RWPE1 (cell line): ENCODE results near the gene C5.
A peak's percentile ranks its signal among the peaks of the same experiment; 100 is the strongest.

ENCODE experiments used
- CTCF ChIA-PET: fragments of 350-600 bp; sonication (Branson Sonifier 250); formaldehyde crosslinking; extraction: SDS; loops from one replicate; lab custom pipeline; 2021; lab: Yijun Ruan, JAX
- POLR2A ChIA-PET: fragments of 400-600 bp; formaldehyde crosslinking; extraction: SDS; loops from one replicate; lab custom pipeline; 2020; ENCODE audit warnings: antibody characterized with exemption; ENCODE audit not compliant: low non-redundant PET; lab: Yijun Ruan, JAX
- DNase-seq: peaks from one replicate; pipeline ENCODE4 v3.0.0; 2012; ENCODE audit warnings: low spot score
- H3K27ac ChIP-seq: fragments of 450-650 bp; 2 replicates; pipeline ENCODE4 v1.5.1; 2017
- TF ChIP-seq, protein P1 (sequence below): fragments of 450-650 bp; conservative IDR thresholded peaks from 2 replicates; pipeline ENCODE4 v1.5.1; 2017; ENCODE audit warnings: low read depth, mild to moderate bottlenecking

Gene C5

DNA sequence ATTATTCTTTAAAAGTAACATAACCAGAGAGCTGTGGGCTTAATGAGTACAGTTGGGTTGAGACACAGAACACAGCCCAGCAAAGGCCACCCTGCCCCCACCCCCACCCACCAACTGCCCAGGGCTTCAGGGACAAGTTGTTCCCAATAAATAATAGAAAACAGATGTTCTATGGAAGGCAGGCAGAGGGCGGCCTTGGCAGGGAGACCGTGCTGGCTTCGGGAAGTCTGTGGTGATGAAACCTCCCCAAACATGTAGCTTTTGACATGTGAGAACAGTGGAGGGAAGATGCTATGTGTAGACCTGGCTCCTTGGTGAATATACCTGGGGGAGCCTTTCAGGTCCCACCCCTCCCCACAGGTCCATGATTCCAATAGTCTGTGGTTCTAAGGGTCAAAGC lies 133.5 kb downstream of the C5 start:
- DNase-seq = no peak
- CTCF ChIA-PET = interaction anchor here (0.6 to 1.1 kb wide), 3 partner anchors 9 to 100 kb away, joined by 3 read pairs; no protein-coding TSS in a partner anchor
- TF ChIP-seq, protein P1, sequence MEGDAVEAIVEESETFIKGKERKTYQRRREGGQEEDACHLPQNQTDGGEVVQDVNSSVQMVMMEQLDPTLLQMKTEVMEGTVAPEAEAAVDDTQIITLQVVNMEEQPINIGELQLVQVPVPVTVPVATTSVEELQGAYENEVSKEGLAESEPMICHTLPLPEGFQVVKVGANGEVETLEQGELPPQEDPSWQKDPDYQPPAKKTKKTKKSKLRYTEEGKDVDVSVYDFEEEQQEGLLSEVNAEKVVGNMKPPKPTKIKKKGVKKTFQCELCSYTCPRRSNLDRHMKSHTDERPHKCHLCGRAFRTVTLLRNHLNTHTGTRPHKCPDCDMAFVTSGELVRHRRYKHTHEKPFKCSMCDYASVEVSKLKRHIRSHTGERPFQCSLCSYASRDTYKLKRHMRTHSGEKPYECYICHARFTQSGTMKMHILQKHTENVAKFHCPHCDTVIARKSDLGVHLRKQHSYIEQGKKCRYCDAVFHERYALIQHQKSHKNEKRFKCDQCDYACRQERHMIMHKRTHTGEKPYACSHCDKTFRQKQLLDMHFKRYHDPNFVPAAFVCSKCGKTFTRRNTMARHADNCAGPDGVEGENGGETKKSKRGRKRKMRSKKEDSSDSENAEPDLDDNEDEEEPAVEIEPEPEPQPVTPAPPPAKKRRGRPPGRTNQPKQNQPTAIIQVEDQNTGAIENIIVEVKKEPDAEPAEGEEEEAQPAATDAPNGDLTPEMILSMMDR = no peak; the same call in 1 of the 2 replicates
- no peak overlapping the region for H3K27ac ChIP-seq
- POLR2A ChIA-PET = no interaction called here

DNA sequence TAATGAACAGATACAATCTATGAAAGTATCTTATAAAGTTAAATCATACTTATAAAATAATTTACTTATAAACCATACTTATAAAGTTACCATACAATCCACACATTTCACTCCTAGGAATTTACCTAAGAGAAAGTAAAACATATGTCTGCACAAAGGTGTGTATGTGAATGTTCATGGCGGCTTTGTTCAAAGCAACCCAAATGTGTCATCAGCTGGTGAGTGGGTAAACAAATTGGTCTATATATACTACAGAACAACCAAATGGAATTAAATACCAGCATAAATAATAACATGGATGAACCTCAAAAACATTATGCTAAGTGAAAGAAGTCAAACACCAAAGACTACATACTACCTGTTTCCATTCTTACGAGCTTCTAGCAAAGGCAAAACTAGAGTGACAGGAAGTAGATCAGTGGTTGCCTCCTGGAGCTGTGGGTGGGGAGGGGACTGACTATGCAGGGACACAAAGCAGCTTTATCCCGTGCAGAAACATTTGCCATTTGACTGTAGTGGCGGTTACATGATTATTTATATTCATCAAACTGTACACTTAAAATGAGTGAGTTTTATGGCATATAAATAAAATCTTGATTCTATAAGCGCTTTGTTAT lies 134.1 kb downstream of the C5 start:
- no peak for DNase-seq
- no peak overlapping the region for H3K27ac ChIP-seq
- POLR2A ChIA-PET = no interaction called here
- CTCF ChIA-PET = no interaction called here
- TF ChIP-seq, protein P1 = no peak

DNA sequence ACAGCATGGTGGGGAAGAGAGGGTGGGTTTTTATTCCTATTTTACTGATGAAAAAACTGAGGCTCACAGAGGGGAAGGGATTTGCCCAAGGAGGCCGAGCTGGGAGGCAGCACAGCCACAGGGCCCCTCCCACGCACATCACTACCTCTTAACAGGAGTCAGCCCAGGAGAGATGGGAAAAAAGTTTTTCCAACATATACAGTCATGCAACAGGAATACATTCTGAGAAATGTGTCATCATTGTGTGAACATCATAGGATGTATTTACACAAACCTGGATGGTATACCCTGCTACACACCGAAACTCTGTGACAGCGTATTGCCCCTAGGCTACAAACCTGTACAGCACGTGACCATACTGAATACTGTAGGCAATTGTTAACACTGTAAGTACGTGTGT lies 135.1 kb downstream of the C5 start:
- CTCF ChIA-PET = no interaction called here
- POLR2A ChIA-PET = no interaction called here
- TF ChIP-seq, protein P1 = no peak
- no peak overlapping the region for H3K27ac ChIP-seq
- peak; percentile 59 for DNase-seq

DNA sequence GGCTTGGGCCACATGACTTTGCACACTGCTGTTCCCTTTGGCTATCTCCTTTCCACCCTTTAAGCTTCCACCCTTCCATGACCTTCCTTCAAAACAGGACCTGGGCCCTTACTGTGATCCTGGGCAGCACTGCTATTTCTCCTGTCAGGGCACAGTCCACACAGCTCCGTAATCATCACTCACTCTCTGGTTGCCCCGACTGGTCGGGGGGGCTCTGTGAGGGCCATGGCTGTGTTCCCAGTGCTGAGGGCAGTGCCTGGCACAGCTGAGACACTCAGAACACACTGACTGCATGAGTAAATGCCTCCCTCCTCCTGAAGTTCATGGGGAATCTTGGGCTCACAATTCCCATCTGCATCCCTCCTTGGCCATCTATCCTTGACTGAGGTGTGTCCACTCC lies 135.7 kb downstream of the C5 start:
- TF ChIP-seq, protein P1 = no peak
- ChIA-PET CTCF (no interaction called here), POLR2A (no interaction called here)
- no peak overlapping the region for H3K27ac ChIP-seq
- no peak for DNase-seq

DNA sequence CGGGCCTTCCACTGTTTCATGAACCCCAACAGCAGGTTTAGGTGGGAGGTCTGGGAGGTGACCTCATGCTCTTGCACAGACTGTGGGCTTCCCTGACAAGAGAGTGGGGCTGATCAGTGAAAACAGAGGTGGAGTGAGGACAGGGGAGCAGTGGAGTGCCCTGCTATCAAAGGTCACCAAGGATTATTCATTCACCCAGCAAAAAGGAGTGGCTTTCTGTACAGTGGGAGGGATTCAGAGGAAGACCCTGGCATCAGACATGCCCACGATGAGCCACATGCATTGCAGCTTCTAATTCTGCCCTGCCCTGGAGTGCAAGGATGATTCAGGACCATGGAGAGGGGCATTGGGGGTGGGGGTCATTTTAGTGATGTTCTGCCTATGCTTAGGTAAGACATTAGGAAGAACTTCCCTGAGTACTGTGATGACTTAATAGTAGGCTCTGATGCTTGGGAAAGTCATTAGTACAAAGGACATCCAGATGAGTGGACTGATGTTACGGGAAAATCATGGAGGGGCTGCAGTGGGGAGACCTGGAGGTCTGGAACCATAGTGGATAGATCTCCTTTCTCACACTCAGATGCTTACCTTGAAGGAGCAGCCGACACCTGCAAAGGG lies 136.3 kb downstream of the C5 start:
- CTCF ChIA-PET = no interaction called here
- no peak overlapping the region for H3K27ac ChIP-seq
- POLR2A ChIA-PET = no interaction called here
- TF ChIP-seq, protein P1 = no peak
- DNase-seq = peak; percentile 42

DNA sequence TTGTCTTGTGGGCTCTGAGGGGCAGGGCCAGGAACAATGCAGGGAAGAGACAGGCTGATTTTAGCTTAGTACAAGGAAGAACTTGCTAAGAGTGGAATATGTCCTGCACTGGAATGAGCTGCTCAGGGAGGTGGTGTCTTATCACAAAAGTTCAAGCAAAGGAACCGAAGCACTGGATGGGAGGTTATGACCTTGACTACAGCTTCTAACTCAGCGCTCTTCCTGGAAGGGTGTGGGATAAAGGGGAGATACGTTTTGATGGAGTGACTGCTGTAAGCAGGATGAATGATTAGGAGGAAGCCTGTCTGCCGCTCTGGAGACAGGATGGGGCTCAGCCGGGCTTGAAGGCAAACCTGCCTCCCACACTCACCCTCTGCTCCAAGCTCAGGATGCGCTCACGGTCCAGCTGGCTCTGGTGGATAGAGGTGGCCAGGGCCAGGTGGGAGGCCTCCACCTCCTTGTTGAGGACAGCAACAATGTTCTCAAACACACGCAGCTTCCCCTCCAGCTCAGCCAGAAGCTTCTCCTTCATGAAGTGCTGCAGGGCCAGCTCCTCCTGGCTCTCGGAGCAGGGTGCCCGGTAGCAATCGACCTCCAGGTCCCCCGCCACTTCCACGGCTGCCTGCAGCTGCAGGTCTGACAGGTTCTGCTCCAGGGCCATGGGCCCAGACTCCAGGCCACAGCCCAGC lies 137.0 kb downstream of the C5 start:
- ChIA-PET CTCF (no interaction called here), POLR2A (no interaction called here)
- TF ChIP-seq, protein P1 = no peak
- DNase-seq = no peak
- no peak overlapping the region for H3K27ac ChIP-seq
